GM23338 (cell line): ENCODE results near the gene TRIM39. TPM values are rescaled to one million over a fixed set of nuclear protein-coding genes. Genes with fewer than 3 reads are reported as not detected.

Source experiments
- ATAC-seq: fragments of 200-7000 bp; cut with Tn5 transposase; 3 replicates; pipeline ENCODE4 v1.9.1; 2020
- DNase-seq: peaks from one replicate; pipeline ENCODE4 v3.0.0-alpha.2; 2015; ENCODE audit warnings: low spot score
- H2AFZ ChIP-seq: fragments of 200-600 bp; sonication (generic); 2 replicates; pipeline ENCODE4 v1.8.0; 2016; ENCODE audit warnings: antibody characterized with exemption, mild to moderate bottlenecking, moderate library complexity
- H3F3A ChIP-seq: fragments of 200-600 bp; sonication (generic); replicated peaks from 2 replicates; pipeline ENCODE4 v1.8.0; 2017; ENCODE audit warnings: antibody characterized with exemption, mixed run types, low read depth
- H3K27ac ChIP-seq: fragments of 200-600 bp; sonication (generic); 2 replicates; pipeline ENCODE4 v1.6.1; 2016; ENCODE audit warnings: low read depth
- H3K27me3 ChIP-seq: fragments of 200-600 bp; sonication (generic); 2 replicates; pipeline ENCODE4 v1.8.0; 2016; ENCODE audit warnings: mild to moderate bottlenecking, mixed run types, moderate library complexity; ENCODE audit not compliant: insufficient read depth
- H3K36me3 ChIP-seq: fragments of 200-600 bp; sonication (generic); 2 replicates; pipeline ENCODE4 v1.8.0; 2016; ENCODE audit warnings: mild to moderate bottlenecking; ENCODE audit not compliant: insufficient read depth
- H3K4me1 ChIP-seq: fragments of 200-600 bp; sonication (generic); 2 replicates; pipeline ENCODE4 v1.8.0; 2016; ENCODE audit warnings: mild to moderate bottlenecking, moderate library complexity; ENCODE audit not compliant: insufficient read depth
- H3K4me2 ChIP-seq: fragments of 200-600 bp; sonication (generic); 2 replicates; pipeline ENCODE4 v1.7.1; 2017; ENCODE audit warnings: mixed run types
- H3K4me3 ChIP-seq: fragments of 200-600 bp; sonication (generic); 2 replicates; pipeline ENCODE4 v1.6.1; 2016; ENCODE audit warnings: mixed run types
- H3K79me2 ChIP-seq: fragments of 200-600 bp; sonication (generic); replicated peaks from 2 replicates; pipeline ENCODE4 v1.8.0; 2017; ENCODE audit warnings: mild to moderate bottlenecking; ENCODE audit not compliant: insufficient read depth
- H3K9me2 ChIP-seq: fragments of 200-600 bp; sonication (generic); 2 replicates; pipeline ENCODE4 v1.8.0; 2017; ENCODE audit not compliant: insufficient read depth
- H4K20me1 ChIP-seq: fragments of 200-600 bp; sonication (generic); replicated peaks from 2 replicates; pipeline ENCODE4 v1.8.0; 2017; ENCODE audit warnings: mild to moderate bottlenecking; ENCODE audit not compliant: insufficient read depth
- H3K27ac Mint-ChIP-seq: 2 replicates; pipeline ENCODE4 v1.8.0; 2020; ENCODE audit warnings: inconsistent platforms, mild to moderate bottlenecking, moderate library complexity, mixed read lengths
- H3K27me3 Mint-ChIP-seq: 3 replicates; pipeline ENCODE4 v1.8.0; 2022; ENCODE audit warnings: low read depth, mild to moderate bottlenecking, moderate library complexity, mixed read lengths, inconsistent platforms; ENCODE audit not compliant: insufficient read depth, poor library complexity
- H3K36me3 Mint-ChIP-seq: 3 replicates; pipeline ENCODE4 v1.8.0; 2021; ENCODE audit warnings: low read depth, mild to moderate bottlenecking, inconsistent platforms, moderate library complexity, mixed read lengths
- H3K4me1 Mint-ChIP-seq: 3 replicates; pipeline ENCODE4 v1.8.0; 2020; ENCODE audit warnings: mild to moderate bottlenecking, inconsistent platforms, mixed read lengths
- H3K4me3 Mint-ChIP-seq: 3 replicates; pipeline ENCODE4 v1.8.0; 2021; ENCODE audit warnings: moderate library complexity, mild to moderate bottlenecking, inconsistent platforms, mixed read lengths
- H3K9me3 Mint-ChIP-seq: 3 replicates; pipeline ENCODE4 v1.8.0; 2020; ENCODE audit warnings: moderate library complexity, mild to moderate bottlenecking, inconsistent platforms, mixed read lengths
- CREB1 ChIP-seq: fragments of 250-450 bp; sonication (Bioruptor Pico); IDR thresholded peaks from 2 replicates; pipeline ENCODE4 v1.5.0; 2020; ENCODE audit warnings: low read depth, mild to moderate bottlenecking, moderate library complexity
- EZH2 ChIP-seq: fragments of 200-600 bp; sonication (generic); IDR thresholded peaks from one replicate; pipeline ENCODE4 v1.8.0; 2017; ENCODE audit warnings: antibody characterized with exemption, mild to moderate bottlenecking, low read depth; ENCODE audit not compliant: unreplicated experiment
- EZH2phosphoT487 ChIP-seq: fragments of 200-600 bp; sonication (generic); IDR thresholded peaks from one replicate; pipeline ENCODE4 v1.8.1; 2018; ENCODE audit warnings: antibody characterized with exemption; ENCODE audit not compliant: unreplicated experiment
- JUNB ChIP-seq: IDR thresholded peaks from one replicate; pipeline ENCODE4 v1.6.1; 2016; ENCODE audit warnings: antibody characterized with exemption; ENCODE audit not compliant: unreplicated experiment
- NANOG ChIP-seq: IDR thresholded peaks from 2 replicates; pipeline ENCODE4 v1.6.1; 2016; ENCODE audit warnings: antibody characterized with exemption, borderline replicate concordance
- POLR2AphosphoS5 ChIP-seq: IDR thresholded peaks from 2 replicates; pipeline ENCODE4 v1.6.1; 2016; ENCODE audit warnings: antibody characterized with exemption, low read depth
- STAT1 ChIP-seq: IDR thresholded peaks from one replicate; pipeline ENCODE4 v1.6.1; 2016; ENCODE audit warnings: antibody characterized with exemption; ENCODE audit not compliant: unreplicated experiment
- ZNF114 ChIP-seq: fragments of 250-450 bp; sonication (Bioruptor Pico); IDR thresholded peaks from 2 replicates; pipeline ENCODE4 v1.5.0; 2020; ENCODE audit warnings: mild to moderate bottlenecking, moderate library complexity
- ZNF331 ChIP-seq: fragments of 250-450 bp; sonication (Bioruptor Pico); IDR thresholded peaks from 2 replicates; pipeline ENCODE4 v1.5.0; 2020; ENCODE audit warnings: low read depth, mild to moderate bottlenecking, moderate library complexity
- polyA plus RNA-seq: library from polyadenylated mRNA; unstranded; fragments of >200 nt; fragmentation: Nextera tagmentation; extraction: Ambion mirVana; gene quantifications from 2 replicates; pipeline ENCODE4 v1.2.1, GENCODE V29; 2016
- total RNA-seq: library from RNA; depleted of rRNA; stranded (reverse); fragments of >200 nt; shearing (Covaris generic); gene quantifications from 2 replicates; pipeline ENCODE4 v1.2.3, GENCODE V29; 2014
- TF ChIP-seq, protein P1 (sequence below): IDR thresholded peaks from 2 replicates; pipeline ENCODE4 v1.6.1; 2016; ENCODE audit warnings: antibody characterized with exemption
- TF ChIP-seq, protein P2 (sequence below): fragments of 250-450 bp; sonication (Bioruptor Pico); IDR thresholded peaks from 2 replicates; pipeline ENCODE4 v1.5.0; 2020; ENCODE audit warnings: mild to moderate bottlenecking, moderate library complexity
- TF ChIP-seq, protein P3 (sequence below), 2 experiments: fragments of 200-600 bp in 1 of 2; sonication (generic) in 1 of 2; conservative IDR thresholded peaks; 2 replicates each; pipeline versions ENCODE4 v1.5.1 to v1.6.1; 2016 to 2017; ENCODE audit warnings: antibody characterized with exemption in 2 of 2, low read depth in 2 of 2, mild to moderate bottlenecking in 2 of 2, moderate library complexity in 1 of 2

TRIM39 gene
- total and polyA plus RNA-seq, 2 experiments from 2014 or later: 5.4 to 19.2 TPM

DNA sequence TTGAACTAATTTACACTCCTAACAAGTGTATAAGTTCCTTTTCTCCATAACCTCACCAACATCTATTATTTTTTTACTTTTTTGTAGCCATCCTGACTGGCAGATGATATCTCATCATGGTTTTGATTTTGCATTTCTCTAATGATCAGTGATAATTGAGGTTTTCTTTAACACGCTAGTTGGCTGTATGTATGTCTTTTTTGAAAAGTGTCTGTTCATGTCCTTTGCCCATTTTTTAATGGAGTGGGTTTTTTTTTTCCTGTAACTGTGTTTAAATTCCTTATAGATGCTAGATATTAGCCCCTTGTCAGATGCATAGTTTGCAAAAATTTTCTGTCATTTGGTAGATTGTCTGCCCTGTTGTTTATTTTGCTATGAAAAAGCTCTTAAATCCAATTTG, 39.6 kb upstream of the TRIM39 start:
- H3K4me1 ChIP-seq: no peaks in the 10 kb centered on the region
- H3K36me3 ChIP-seq: peaks cover 47% of the 10 kb centered on the region
- Mint-ChIP-seq H3K4me1 (no peaks in the 10 kb centered on the region), H3K9me3 (peaks cover 94% of the 10 kb centered on the region), H3K27ac (no peak overlapping the region), H3K27me3 (peaks cover 44% of the 10 kb centered on the region), H3K36me3 (peaks cover 100% of the 10 kb centered on the region), H3K4me3 (no peak overlapping the region)
- no peaks in the 10 kb centered on the region for H3K9me2 ChIP-seq
- no peak overlapping the region for H3K4me3 ChIP-seq
- no peak overlapping the region for H3K27ac ChIP-seq
- no peak overlapping the region for H2AFZ ChIP-seq
- H3K4me2 ChIP-seq: no peak overlapping the region
- ATAC-seq (no peak), DNase-seq (no peak)
- H3K27me3 ChIP-seq: no peaks in the 10 kb centered on the region; the same call in 1 of the 2 replicates
- no peak for TF ChIP-seq ZNF114 (CRISPR knock-in tag)
- TF ChIP-seq NANOG: no peak
- no peak for TF ChIP-seq POLR2AphosphoS5
- TF ChIP-seq JUNB: no peak
- TF ChIP-seq STAT1: no peak
- no peak for TF ChIP-seq ZNF331
- TF ChIP-seq, protein P1, sequence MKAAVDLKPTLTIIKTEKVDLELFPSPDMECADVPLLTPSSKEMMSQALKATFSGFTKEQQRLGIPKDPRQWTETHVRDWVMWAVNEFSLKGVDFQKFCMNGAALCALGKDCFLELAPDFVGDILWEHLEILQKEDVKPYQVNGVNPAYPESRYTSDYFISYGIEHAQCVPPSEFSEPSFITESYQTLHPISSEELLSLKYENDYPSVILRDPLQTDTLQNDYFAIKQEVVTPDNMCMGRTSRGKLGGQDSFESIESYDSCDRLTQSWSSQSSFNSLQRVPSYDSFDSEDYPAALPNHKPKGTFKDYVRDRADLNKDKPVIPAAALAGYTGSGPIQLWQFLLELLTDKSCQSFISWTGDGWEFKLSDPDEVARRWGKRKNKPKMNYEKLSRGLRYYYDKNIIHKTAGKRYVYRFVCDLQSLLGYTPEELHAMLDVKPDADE: no peak
- TF ChIP-seq, protein P2, sequence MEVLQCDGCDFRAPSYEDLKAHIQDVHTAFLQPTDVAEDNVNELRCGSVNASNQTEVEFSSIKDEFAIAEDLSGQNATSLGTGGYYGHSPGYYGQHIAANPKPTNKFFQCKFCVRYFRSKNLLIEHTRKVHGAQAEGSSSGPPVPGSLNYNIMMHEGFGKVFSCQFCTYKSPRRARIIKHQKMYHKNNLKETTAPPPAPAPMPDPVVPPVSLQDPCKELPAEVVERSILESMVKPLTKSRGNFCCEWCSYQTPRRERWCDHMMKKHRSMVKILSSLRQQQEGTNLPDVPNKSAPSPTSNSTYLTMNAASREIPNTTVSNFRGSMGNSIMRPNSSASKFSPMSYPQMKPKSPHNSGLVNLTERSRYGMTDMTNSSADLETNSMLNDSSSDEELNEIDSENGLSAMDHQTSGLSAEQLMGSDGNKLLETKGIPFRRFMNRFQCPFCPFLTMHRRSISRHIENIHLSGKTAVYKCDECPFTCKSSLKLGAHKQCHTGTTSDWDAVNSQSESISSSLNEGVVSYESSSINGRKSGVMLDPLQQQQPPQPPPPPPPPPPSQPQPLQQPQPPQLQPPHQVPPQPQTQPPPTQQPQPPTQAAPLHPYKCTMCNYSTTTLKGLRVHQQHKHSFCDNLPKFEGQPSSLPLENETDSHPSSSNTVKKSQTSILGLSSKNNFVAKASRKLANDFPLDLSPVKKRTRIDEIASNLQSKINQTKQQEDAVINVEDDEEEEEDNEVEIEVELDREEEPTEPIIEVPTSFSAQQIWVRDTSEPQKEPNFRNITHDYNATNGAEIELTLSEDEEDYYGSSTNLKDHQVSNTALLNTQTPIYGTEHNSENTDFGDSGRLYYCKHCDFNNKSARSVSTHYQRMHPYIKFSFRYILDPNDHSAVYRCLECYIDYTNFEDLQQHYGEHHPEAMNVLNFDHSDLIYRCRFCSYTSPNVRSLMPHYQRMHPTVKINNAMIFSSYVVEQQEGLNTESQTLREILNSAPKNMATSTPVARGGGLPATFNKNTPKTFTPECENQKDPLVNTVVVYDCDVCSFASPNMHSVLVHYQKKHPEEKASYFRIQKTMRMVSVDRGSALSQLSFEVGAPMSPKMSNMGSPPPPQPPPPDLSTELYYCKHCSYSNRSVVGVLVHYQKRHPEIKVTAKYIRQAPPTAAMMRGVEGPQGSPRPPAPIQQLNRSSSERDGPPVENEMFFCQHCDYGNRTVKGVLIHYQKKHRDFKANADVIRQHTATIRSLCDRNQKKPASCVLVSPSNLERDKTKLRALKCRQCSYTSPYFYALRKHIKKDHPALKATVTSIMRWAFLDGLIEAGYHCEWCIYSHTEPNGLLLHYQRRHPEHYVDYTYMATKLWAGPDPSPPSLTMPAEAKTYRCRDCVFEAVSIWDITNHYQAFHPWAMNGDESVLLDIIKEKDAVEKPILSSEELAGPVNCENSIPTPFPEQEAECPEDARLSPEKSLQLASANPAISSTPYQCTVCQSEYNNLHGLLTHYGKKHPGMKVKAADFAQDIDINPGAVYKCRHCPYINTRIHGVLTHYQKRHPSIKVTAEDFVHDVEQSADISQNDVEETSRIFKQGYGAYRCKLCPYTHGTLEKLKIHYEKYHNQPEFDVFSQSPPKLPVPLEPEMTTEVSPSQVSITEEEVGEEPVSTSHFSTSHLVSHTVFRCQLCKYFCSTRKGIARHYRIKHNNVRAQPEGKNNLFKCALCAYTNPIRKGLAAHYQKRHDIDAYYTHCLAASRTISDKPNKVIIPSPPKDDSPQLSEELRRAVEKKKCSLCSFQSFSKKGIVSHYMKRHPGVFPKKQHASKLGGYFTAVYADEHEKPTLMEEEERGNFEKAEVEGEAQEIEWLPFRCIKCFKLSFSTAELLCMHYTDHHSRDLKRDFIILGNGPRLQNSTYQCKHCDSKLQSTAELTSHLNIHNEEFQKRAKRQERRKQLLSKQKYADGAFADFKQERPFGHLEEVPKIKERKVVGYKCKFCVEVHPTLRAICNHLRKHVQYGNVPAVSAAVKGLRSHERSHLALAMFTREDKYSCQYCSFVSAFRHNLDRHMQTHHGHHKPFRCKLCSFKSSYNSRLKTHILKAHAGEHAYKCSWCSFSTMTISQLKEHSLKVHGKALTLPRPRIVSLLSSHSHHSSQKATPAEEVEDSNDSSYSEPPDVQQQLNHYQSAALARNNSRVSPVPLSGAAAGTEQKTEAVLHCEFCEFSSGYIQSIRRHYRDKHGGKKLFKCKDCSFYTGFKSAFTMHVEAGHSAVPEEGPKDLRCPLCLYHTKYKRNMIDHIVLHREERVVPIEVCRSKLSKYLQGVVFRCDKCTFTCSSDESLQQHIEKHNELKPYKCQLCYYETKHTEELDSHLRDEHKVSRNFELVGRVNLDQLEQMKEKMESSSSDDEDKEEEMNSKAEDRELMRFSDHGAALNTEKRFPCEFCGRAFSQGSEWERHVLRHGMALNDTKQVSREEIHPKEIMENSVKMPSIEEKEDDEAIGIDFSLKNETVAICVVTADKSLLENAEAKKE: no peak
- TF ChIP-seq EZH2phosphoT487: no peak
- TF ChIP-seq, protein P3, sequence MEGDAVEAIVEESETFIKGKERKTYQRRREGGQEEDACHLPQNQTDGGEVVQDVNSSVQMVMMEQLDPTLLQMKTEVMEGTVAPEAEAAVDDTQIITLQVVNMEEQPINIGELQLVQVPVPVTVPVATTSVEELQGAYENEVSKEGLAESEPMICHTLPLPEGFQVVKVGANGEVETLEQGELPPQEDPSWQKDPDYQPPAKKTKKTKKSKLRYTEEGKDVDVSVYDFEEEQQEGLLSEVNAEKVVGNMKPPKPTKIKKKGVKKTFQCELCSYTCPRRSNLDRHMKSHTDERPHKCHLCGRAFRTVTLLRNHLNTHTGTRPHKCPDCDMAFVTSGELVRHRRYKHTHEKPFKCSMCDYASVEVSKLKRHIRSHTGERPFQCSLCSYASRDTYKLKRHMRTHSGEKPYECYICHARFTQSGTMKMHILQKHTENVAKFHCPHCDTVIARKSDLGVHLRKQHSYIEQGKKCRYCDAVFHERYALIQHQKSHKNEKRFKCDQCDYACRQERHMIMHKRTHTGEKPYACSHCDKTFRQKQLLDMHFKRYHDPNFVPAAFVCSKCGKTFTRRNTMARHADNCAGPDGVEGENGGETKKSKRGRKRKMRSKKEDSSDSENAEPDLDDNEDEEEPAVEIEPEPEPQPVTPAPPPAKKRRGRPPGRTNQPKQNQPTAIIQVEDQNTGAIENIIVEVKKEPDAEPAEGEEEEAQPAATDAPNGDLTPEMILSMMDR (conservative IDR thresholded peaks at IDR 0.05; ENCODE audit: low read depth in 2 of 2): no peak
- TF ChIP-seq CREB1 (CRISPR knock-in tag): no peak
- no peak for TF ChIP-seq EZH2
- H4K20me1 ChIP-seq: no peaks in the 10 kb centered on the region
- no peaks in the 10 kb centered on the region for H3K79me2 ChIP-seq
- no peaks in the 10 kb centered on the region for H3F3A ChIP-seq
